HG02798 (cell line): ENCODE data around the gene SH3GL2.

ENCODE experiments used
- ATAC-seq: cut with Tn5 transposase; IDR thresholded peaks from one replicate; pipeline ENCODE4 v1.9.1; 2021; ENCODE audit warnings: mild to moderate bottlenecking; ENCODE audit not compliant: unreplicated experiment, poor library complexity

Gene SH3GL2

DNA sequence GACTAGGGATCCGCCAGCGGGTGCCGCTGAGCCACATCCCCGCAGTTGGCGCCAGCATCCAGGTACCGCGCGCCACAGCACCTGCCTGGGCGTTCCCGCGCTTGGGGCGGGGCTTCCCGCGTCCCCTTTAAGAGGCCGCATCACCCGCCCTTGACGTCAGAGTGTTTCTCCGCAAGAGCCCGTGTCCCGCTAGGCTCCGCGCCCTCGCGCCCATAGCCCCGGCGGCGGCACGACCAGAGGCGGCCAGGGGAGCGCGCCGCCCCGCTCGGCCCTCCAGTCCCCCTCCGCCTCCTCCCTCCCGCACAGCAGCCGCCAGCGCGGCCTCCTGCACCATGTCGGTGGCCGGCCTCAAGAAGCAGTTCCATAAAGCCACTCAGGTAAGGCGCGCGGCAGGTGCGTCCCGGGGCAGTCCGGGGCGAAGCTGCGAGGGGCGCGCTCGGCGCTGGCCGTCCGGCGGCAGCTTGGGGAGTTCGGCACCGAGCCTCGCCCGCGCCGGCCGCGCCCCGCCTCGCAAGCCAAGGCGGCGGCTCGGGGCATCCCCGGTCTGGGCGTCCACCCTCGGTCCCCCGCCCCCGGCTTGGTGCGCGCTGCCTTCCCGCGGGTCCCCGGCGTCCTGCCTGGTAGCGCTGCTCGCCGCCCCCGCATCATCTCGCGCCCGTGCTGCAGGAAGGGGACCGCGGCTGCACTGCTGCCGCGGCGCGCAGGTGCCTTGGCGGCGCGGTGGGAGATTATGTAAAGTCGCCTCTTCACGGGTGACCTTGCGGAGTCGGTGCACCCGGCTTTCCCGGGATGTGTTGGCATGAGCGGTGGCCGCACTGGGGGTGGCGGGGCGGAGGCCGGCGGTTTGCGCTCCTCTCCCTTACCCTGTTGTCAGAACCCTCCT lies at the start of gene SH3GL2:
Gene SH3GL2 (plus strand): TSS at position 156 of the 883 bp plus-strand sequence.
- peak; percentile 59 for ATAC-seq

DNA sequence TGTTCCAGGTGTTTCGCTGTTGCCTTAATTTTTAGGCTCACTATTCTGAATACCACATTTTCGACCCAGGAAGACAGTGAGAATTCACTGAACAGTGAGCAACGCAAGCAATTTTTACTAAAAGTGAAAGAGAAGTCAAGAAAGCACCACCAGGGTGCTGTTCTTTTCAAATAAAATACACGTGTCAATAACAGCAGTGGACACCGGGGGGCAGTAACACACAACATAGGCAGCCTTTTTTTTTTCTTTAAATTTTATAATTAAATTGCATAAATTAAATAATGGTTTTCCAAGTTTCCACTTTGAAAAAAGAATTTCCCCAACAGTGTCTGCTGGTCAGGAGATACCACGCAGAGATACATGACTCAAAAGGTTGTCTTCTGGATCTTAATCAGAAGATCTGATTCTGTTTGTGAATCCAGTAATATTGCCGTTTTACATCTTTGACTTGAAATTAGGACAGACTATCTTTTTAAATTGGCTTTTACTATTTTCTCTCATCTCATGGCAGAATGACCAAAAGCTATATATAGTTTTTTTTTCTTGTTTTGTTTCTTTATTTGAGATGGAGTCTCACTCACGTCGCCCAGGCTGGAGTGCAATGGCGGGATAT lies 47.1 kb upstream of the SH3GL2 start:
- peak; percentile 91 for ATAC-seq

DNA sequence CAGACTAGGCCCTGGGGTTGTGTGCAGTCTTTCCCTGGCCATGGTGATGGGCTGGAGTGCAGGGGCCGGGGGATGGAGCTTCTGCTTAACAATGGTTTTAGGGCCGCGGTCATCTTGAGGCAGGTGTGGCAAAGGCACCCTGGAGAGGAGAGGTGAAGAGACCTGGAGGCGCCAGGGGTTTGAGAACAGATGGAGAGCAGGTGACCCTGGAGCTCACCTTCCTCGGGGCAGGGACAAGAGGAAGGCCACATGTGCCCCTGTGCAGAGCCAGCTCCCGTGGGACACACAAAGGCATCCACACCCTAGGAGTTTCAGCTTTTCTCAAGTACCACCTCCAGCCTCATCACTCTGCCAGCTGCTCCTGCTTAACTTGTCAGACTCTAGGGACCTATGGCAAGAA lies 46.4 kb upstream of the SH3GL2 start:
- no peak for ATAC-seq

DNA sequence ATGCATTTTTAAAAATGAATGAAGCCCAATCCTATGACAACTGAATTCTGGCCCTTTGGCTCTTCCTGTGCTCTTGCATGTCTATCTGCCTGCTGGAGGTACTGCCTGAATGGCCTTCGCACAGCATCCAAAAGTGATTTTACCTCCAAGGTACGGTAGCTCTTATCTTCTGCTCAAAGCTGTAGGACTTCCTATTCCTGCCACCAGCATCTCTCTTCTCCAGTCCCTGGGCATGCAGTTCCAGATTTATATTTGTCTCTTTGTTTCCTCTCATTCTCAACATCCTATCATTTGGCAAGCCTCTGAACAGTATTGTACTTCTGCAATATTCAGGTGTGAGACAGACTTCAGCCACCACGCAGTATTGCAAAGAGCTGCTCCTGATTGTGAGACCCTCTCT lies 43.7 kb upstream of the SH3GL2 start:
- ATAC-seq: no peak

DNA sequence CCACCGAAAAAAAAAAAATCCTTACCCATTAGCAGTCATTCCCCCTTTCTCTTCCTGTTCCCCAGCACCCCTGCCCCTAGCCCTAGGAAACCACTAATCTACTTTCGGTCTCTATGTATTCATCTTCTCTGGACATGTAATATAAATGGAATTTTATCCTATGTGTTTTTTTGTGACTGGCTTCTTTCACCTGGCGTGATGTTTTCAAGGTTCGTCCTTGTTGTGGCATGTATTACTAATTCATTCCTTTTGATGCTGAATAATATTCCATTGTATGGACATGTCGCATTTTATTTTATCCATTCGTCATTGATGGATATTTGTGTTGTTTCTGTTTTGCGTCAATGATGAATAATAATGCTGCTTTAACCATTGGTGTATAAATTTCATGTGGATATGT lies 42.8 kb upstream of the SH3GL2 start:
- no peak for ATAC-seq

DNA sequence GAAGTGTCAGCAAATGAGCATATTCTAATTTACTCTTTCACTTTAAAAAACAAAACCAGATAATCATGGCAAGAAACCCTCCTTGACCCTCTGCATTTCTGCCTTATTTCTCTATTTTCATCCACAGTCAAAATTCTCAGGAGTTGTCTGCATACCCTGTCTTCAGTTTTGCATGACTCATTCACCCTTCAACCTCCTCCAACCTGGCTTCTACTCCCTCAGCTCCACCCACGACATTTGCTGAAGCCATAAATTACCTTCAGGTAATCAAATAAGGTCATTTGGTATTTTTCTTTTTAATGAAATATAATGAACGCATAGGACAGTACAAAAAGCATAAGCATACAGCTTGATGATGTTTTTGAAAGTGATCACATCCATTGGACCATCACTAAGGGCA lies 27.8 kb upstream of the SH3GL2 start:
- ATAC-seq: no peak

DNA sequence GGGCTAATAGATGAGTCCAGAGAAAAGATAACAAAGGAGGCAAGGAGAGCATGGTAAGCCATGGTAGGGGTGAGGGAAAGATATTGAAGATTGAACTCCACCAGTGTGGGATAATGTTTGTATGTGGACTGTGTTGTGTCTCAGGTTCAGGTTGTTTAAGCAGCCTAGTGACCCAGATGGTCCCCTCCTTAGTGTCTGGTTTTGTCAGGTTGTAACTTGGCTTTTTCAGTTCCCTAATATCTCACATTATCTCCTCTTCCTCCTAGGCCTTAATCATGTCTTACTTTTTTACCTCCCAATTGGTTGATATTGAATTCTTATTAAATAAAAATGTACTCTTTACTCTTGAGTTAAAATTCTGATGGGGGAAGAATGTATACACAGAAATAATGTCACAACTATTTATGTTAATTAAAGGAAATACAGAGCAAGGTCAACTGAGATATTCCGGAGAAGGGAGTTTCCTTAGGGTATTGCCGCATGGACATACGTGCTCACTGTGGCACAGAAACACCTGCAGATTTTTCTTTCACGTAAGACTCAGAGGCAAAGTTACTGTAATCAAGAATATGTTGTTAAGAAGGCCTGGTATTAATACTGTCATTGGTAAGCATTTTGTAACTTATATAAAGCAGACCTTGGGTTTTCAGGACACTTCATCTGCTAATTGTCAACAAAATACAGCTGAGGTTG lies 23.4 kb upstream of the SH3GL2 start:
- ATAC-seq: no peak

DNA sequence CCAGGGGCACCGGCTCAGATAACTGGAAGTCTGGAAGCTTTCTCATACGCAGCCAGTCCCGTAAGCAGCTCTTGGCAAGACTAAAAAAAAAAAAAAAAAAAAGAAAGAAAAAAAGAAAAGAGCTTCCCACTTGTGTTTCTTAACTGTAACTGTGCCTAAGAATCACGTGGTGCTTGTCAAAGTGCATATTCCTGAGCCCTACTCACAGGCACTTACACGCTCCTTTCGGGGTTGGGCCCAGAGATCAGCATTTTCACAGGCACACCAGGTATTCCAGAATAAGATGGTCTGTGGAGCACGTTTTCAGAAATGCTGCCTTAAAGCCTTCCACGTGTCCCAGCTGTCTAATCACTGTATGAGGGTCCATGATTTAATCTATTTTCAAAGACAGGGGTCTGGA lies 22.6 kb upstream of the SH3GL2 start:
- ATAC-seq: no peak

DNA sequence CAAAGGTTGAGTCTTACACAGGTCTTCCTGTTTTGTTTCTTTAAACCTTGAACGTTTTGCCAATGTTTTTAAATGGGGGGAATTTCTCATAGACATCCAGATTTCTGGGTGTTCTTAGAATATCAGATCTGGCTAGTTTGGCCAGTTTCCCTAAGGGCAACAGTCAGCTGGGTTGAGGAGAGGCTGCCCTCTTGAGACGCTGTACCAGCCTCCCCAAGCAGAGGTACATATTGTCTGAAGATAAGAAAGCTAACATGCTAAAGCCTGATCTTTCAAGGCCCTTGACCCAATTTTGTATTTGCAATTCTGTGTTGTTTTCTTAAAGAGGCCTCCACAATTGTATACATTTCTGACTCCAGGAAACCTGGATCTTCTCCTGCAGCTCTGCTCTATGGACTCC lies 21.9 kb upstream of the SH3GL2 start:
- ATAC-seq: no peak

DNA sequence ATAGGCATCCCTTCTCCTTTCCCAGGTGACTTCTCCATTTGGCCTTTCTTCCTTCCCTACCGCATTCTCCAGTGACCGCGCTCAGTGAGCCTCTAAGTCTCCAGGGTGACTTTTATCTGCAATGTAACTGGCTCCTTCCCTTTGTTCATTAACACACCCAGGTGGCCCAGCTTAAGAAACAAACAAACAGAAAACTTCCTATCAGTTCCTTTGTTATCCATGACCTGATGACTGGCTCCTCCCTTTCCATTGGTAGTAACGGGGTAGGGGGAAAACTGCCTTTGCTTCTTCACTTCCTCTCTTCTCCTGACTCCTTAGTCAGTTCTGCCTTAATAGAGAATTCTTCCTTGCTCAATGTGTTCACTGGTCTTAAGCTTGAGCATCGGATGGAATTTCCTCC lies 7.0 kb upstream of the SH3GL2 start:
- no peak for ATAC-seq

DNA sequence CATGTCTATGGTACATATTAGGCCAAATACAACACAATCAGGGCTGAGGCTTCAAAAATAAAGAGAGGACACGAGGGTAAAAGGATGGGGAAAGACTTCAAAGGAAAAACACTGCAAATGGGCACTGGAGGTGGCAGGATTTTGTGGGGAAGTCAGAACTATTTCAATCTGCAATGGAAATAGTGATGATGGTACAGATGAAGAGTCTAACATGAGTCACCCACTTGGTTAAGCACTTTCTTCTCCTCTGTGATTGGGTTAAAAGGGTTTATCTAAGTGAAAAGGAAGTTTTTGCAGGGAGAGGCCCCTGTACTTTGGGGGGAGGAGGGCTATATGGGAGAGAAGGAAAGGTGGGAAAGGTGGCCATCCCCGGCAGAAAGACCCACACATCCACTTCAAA lies 4.5 kb upstream of the SH3GL2 start:
- no peak for ATAC-seq

DNA sequence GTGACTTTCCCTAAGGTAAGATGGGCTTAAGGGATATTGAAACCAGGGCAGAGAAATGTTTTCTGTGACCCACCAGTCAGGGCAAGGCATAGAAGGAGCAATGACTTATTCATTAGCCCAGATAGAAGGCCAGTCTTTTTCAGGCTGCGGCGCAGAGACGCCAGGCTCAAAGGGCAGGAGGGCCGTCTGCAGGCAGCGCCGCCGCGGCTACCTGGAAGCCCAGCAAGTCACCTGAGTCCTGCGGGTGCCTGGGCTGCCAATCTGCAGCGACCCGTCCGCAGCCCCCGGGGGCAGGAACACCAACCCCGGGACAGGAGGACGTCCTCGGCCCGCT lies 322 bp upstream of the SH3GL2 start:
- no peak for ATAC-seq

DNA sequence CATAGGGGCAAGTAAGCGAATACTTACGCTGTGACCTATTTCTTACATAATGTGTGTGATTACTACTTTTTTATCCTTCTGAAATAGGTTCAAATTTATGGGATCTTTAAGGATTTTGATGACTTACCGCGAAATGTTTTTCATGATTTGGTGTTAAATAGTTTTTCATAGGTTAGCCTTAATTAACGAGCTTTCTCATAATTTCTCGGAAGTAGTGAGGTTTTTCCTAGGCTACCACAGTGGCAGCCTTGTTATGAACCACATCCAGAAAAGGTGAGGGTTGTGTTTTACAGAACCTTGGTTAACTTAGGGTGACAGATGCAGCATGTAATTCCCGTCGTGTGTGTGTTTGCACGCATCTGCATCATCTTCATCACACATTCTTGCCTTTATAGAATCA lies 1.3 kb downstream of the SH3GL2 start:
- ATAC-seq: no peak

DNA sequence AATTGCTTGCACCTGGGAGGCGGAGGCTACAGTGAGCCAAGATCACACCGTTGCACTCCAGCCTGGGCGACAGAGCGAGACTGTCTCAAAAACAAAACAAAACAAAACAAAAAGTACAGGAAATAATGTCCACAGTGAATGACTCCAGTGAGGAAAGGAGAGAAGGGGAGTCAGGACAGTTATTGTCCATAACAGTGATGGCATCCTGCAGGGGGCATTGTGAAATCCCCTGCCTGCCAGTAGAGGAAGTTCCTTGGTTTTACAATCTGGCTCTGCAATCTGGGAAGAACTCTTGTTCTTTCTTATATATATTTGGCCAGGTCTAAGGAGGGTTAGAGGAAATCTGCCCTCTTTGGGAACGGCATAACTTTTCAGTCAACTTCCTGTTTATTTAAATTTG lies 8.2 kb downstream of the SH3GL2 start:
- no peak for ATAC-seq

DNA sequence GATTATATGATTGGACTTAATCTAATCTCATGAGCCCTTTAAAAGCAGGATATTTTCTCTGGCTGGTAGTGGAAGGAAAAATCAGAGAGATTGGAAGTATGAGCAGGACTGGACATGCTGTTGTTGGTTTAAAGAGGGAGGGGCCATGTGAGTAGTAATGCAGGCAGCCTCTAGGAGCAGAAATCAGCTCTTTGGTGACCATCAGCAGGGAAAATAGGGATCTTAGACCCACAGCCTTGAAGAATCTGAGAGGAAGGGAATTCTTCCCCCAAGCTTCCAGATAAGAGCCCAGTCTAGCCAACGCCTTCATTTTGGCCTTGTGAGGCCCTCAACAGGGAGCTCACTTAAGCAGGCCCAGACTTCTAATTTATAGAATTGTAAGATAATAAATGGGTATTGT lies 9.5 kb downstream of the SH3GL2 start:
- no peak for ATAC-seq

DNA sequence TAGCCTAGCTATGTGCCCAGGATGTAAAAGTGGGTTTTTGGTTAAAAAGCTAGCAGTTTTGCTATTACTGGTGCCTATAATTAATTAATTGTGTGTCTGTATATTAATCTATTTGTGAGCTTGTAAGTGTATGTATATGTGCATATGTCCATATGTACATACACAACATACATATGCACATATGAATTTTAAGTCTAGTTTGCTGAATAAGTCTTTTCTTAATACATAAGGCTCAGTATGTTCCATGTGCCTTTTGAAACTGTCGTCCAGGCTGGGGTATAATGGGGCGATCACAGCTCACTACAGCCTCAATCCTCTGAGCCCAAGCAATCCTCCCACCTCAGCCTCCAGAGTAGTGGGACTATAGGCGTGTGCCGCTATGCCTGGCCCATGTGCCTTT lies 10.1 kb downstream of the SH3GL2 start:
- ATAC-seq: no peak

DNA sequence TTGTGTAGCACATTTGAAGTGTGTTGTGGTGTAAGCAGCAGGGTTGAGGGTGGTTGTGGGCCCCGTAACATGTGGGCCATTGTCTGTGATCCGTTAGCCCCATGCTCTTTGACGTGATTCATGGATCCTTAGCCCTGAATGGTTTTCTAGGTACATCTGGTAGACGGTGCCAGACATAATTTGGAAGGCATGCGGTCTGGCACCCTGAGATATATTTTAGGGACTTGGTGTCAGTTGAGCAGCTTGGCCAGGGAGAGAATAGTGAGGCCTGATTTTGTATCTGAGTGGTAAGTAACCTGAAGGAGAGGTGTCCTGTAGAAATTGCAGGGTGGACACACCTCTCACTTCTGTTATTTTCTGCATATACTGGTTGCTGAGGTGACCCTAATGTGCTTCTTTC lies 10.9 kb downstream of the SH3GL2 start:
- ATAC-seq: no peak

DNA sequence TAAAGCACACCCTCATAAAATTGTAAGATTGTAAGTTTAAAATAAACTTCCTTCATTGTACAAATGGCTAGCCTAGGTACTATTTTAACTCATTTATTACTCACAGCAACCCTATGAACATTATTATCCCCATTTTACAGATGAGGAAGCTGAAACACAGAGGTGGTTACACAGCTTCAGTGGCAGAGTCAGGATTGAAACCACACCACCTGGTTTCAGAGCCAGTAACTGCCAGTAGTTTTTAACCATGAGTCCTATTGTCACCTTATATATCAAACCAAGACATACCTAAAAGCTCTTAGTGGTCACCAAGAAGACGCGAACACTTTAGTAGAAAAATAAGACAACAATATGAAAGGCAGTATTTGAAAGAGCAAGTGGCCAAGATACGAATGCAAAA lies 16.1 kb downstream of the SH3GL2 start:
- ATAC-seq: no peak

DNA sequence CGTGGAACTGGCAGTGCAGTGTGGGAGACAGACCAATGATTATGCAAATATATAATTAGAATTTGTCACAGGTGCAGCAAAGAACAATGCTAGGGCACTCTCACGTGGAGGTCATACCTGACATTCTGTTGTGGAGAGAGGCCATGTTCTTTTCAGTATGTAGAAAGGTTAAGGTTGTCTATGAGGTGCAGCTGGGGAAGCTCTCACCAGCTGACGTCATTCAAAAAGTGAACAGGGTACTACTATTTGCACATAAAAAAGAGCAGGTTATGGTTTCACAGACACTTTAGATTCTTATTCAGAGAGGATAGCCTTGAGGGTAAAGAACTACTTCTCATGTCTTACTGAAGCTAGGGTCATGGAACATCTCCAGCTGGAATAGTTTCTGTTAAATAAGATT lies 19.1 kb downstream of the SH3GL2 start:
- no peak for ATAC-seq

DNA sequence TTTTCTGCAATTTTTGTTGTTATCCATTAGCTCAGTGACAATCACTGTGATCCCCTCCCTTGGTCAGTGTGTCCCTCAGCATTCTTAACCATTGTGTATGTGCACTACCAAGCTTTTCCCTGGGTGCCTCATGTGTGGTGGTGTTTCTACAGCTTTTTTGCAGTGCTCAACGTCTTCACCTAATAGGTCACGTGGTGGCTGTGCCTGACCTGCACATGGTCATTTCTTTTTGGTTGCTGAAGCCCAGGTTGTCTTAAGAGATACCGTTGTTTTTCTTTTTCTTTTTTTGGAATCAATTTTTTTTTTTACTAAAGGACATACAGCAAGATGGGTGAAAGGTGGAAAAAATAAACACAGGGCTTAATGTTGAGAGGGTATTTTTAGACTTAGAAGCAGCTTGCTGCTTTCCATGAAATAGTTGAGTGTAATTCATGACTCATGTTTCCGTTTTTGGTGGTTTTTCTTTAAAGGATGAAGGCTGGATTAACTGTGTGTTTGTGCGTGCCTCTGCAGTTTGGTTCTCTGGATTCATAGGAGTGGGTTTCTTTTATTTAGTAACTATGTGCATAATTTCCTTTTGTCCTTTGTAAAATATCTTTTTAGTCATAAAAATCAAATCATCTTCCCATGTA lies 22.2 kb downstream of the SH3GL2 start:
- no peak for ATAC-seq

DNA sequence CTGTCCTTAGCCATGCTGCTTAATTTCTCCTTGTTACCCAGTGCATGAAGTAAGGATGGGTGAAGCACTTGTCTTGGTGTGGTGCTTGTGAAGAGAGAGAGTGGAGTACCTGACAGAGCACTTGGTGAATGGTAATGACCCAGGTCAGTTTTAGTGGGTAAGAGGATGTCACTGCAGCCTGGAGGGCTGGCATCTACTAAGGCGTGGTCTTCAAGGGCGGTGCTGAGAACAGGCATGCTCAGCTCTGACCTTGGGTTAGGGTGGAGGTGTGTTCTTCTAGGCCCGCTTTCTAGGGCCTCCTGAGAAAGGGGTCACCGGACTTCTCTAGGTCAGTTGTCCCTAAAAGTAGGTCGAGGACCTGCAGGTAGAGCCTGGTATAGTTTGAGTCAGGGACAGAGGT lies 25.7 kb downstream of the SH3GL2 start:
- ATAC-seq: no peak
